Muscle layer of duodenum (tissue), 2 donors: ENCODE results near the gene PLCH1.

Experiments
- H3K27ac ChIP-seq: one replicate; pipeline ENCODE4 v1.7.0; 2013; ENCODE audit warnings: mild to moderate bottlenecking, low read length
- H3K27me3 ChIP-seq: one replicate; pipeline ENCODE4 v1.7.0; 2013; ENCODE audit warnings: low read depth, mild to moderate bottlenecking, control low read depth, low read length
- H3K36me3 ChIP-seq, 2 donors: one replicate each; pipeline ENCODE4 v1.7.0; 2013; ENCODE audit warnings: low read length in 2 of 2, control low read depth in 1 of 2, mild to moderate bottlenecking in 1 of 2; ENCODE audit not compliant: insufficient read depth in 2 of 2, control insufficient read depth in 1 of 2
- H3K4me1 ChIP-seq, 2 donors: one replicate each; pipeline ENCODE4 v1.7.0; 2013; ENCODE audit warnings: low read length in 2 of 2, mild to moderate bottlenecking in 2 of 2, control low read depth in 1 of 2, moderate library complexity in 1 of 2; ENCODE audit not compliant: insufficient read depth in 2 of 2, control insufficient read depth in 1 of 2
- H3K4me3 ChIP-seq, 2 donors: one replicate each; pipeline ENCODE4 v1.7.0; 2013; ENCODE audit warnings: low read length in 2 of 2, low read depth in 1 of 2, mild to moderate bottlenecking in 1 of 2
- H3K9me3 ChIP-seq, 2 donors: one replicate each; pipeline ENCODE4 v1.7.0; 2013; ENCODE audit warnings: low read length in 2 of 2, control low read depth in 1 of 2, mild to moderate bottlenecking in 1 of 2; ENCODE audit not compliant: control insufficient read depth in 1 of 2
- donor health status: healthy.

PLCH1 gene

DNA sequence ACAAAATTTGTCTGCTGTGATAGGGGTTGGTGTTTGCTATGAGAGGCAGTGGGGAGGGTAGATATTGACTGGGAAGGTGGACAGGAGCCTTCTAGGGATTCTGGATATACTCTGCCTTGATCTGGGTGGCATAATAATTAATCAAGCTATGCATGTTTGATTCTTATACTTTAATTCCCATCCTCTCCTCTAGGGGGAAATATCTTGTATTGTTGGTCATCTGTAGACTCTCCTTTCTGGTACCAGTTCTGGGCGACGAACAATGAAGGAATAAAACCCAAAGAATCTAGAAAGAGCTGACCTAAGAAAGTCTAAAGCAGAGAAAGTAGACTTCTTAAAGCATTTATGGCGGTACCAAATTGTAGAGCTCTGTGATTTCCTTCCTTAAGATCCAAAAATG is 253.2 kb downstream of the PLCH1 start:
- H3K27ac ChIP-seq = no peak overlapping the region
- H3K9me3 ChIP-seq = no peaks in the 10 kb centered on the region
- no peaks in the 10 kb centered on the region for H3K36me3 ChIP-seq
- H3K4me3 ChIP-seq = no peak overlapping the region
- H3K27me3 ChIP-seq = no peaks in the 10 kb centered on the region
- no peaks in the 10 kb centered on the region for H3K4me1 ChIP-seq

- Histone ChIP-seq H3K27ac (no peak overlapping the region), H3K27me3 (no peaks in the 10 kb centered on the region), H3K9me3 (no peaks in the 10 kb centered on the region), H3K4me1 (no peaks in the 10 kb centered on the region), H3K36me3 (no peaks in the 10 kb centered on the region), H3K4me3 (no peak overlapping the region)
Measured at GRCh38 chr3:155488671-155489070, 256.2 kb downstream of the PLCH1 start.

DNA sequence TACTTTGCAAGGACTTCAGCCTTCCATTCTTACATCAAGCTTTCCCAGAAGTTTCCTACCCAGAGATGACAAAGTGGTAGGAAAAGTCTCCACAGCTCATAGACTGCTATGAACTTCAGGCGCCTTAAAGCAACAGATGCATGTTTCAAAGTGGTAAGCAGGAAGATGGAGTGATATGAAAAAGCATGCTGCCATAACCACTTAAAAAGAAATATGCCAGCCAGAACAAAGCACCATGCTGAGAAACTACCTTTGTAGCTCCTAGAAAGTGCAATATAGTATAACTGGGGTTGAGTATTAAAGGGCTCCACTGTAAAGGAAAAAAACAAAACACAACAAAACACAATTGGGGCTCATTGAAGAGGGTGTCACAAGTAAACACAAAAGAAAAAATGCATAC is 259.0 kb downstream of the PLCH1 start:
- Histone ChIP-seq H3K4me3 (no peak overlapping the region), H3K27ac (no peak overlapping the region), H3K9me3 (no peaks in the 10 kb centered on the region), H3K36me3 (no peaks in the 10 kb centered on the region), H3K4me1 (no peaks in the 10 kb centered on the region), H3K27me3 (no peaks in the 10 kb centered on the region)

GRCh38 chr3:155481591-155481990 is 263.3 kb downstream of the PLCH1 start:
- H3K36me3 ChIP-seq = no peaks in the 10 kb centered on the region
- H3K4me1 ChIP-seq = no peaks in the 10 kb centered on the region
- no peak overlapping the region for H3K4me3 ChIP-seq
- no peak overlapping the region for H3K27ac ChIP-seq
- peaks cover 0 to 6% of the 10 kb centered on the region in 2 donors for H3K9me3 ChIP-seq
- H3K27me3 ChIP-seq = no peaks in the 10 kb centered on the region

GRCh38 chr3:155481089-155481488 is 263.8 kb downstream of the PLCH1 start:
- Histone ChIP-seq H3K27ac (no peak overlapping the region), H3K27me3 (no peaks in the 10 kb centered on the region), H3K4me1 (no peaks in the 10 kb centered on the region), H3K4me3 (no peak overlapping the region), H3K9me3 (peaks cover 0 to 9% of the 10 kb centered on the region in 2 donors), H3K36me3 (no peaks in the 10 kb centered on the region)

- peaks cover 0 to 18% of the 10 kb centered on the region in 2 donors for H3K9me3 ChIP-seq
- H3K27me3 ChIP-seq = no peaks in the 10 kb centered on the region
- H3K27ac ChIP-seq = no peak overlapping the region
- no peak overlapping the region for H3K4me3 ChIP-seq
- no peaks in the 10 kb centered on the region for H3K36me3 ChIP-seq
- H3K4me1 ChIP-seq = no peaks in the 10 kb centered on the region
Measured at GRCh38 chr3:155465664-155466063, 279.2 kb downstream of the PLCH1 start.

DNA sequence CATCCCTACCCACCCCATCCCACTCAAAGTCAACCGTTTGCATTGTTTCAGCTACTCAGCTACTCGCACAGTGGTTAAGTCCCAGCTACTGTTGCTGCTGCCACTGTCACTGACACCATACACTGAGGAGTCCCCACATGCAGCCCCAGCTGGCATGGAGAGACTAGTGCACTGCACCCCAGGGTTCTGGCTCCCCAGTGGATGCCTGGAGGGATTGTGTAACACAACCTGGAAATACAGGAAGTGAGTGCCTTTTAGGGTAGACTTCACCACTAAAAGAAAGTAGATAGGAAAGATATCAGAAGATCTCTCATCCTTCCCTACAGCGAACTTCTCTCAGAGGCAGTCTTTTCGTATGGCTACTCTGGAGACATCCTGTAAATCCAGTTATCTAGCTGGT is 282.2 kb downstream of the PLCH1 start:
- Histone ChIP-seq H3K4me3 (no peak overlapping the region), H3K36me3 (no peaks in the 10 kb centered on the region), H3K9me3 (peaks cover 0 to 15% of the 10 kb centered on the region in 2 donors), H3K27ac (no peak overlapping the region), H3K4me1 (no peaks in the 10 kb centered on the region), H3K27me3 (no peaks in the 10 kb centered on the region)

DNA sequence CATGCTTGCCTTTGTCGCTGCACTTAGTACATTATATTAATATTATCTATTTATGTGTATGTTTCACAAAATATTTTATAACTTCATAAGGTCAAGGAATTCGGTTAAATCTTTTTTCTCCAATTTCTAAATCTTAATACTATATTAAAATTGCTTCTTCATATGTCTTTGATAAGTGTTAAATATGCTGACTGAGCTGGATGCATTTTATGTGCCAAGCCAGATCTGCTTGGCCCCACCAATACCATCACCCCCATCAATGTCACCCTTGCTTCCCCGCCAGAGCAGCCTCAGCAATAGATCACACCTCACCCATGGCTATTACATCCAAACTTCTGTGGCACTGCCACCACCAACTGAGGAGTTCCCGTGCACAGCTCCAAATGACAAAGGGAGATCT is 287.3 kb downstream of the PLCH1 start:
- H3K9me3 ChIP-seq = no peaks in the 10 kb centered on the region
- H3K27ac ChIP-seq = no peak overlapping the region
- H3K27me3 ChIP-seq = no peaks in the 10 kb centered on the region
- no peak overlapping the region for H3K4me3 ChIP-seq
- no peaks in the 10 kb centered on the region for H3K4me1 ChIP-seq
- H3K36me3 ChIP-seq = no peaks in the 10 kb centered on the region

GRCh38 chr3:155455765-155456164 is 289.1 kb downstream of the PLCH1 start:
- no peaks in the 10 kb centered on the region for H3K9me3 ChIP-seq
- no peak overlapping the region for H3K4me3 ChIP-seq
- no peak overlapping the region for H3K27ac ChIP-seq
- no peaks in the 10 kb centered on the region for H3K36me3 ChIP-seq
- no peaks in the 10 kb centered on the region for H3K4me1 ChIP-seq
- no peaks in the 10 kb centered on the region for H3K27me3 ChIP-seq

DNA sequence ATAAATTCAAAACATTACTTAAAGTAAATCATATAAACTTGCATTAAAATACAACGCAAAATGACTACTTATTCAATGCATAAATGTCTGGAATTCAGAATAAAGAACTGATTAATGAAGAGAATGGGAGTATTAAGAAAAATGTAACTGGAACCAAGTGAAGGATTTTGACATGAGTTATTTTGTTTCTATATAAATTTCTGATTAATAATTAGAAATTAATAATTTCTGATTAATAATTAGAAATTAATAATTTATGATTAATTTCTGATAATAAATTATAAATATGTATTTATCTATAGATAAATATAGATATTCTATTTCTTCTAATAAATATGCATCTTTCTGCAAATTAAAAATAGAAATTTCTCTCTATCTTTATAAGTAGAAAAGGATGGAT is 291.4 kb downstream of the PLCH1 start:
- H3K4me3 ChIP-seq = no peak overlapping the region
- H3K27ac ChIP-seq = no peak overlapping the region
- H3K4me1 ChIP-seq = no peaks in the 10 kb centered on the region
- H3K36me3 ChIP-seq = no peaks in the 10 kb centered on the region
- H3K9me3 ChIP-seq = no peaks in the 10 kb centered on the region
- H3K27me3 ChIP-seq = no peaks in the 10 kb centered on the region

DNA sequence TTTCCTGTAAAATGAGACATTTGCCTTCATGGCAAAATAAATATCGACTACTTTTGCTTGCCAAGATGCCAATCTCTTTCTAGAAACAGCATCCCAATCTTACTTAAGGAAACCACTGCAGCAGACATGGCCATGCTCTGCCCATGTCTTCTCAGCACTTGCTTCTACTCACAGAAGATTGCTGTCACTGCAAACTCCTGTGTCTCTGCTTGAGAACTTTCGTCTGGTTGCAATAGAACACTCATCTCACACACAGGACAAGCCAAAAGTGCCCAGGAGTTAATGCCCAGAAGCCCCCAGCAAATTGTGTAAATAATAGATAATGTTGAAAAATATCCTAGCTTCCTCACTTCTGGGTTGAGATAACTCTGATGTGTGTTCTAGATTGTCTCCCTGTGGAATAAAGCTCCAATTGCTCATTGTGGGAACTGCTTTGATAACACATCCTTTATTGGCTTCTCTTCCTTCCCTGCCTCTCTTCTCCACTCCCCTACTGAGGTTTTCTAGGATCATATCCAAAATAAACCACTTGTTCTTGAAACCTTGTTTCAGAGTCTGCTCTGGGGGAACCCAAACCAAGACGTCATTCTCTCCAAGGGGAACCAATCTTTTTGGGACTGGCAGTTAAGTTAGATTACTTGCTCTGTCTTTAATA is 295.1 kb downstream of the PLCH1 start:
- Histone ChIP-seq H3K4me1 (no peaks in the 10 kb centered on the region), H3K27me3 (no peaks in the 10 kb centered on the region), H3K36me3 (no peaks in the 10 kb centered on the region), H3K4me3 (no peak overlapping the region), H3K9me3 (no peaks in the 10 kb centered on the region), H3K27ac (no peak overlapping the region)

GRCh38 chr3:155448531-155448930 is 296.3 kb downstream of the PLCH1 start:
- H3K27ac ChIP-seq = no peak overlapping the region
- no peaks in the 10 kb centered on the region for H3K9me3 ChIP-seq
- H3K36me3 ChIP-seq = no peaks in the 10 kb centered on the region
- no peaks in the 10 kb centered on the region for H3K27me3 ChIP-seq
- no peaks in the 10 kb centered on the region for H3K4me1 ChIP-seq
- no peak overlapping the region for H3K4me3 ChIP-seq
